Measurements from ENCODE around the gene PRKRIP1. TPM values are rescaled to one million over a fixed set of nuclear protein-coding genes. Genes with fewer than 3 reads are reported as not detected.

Gene PRKRIP1
- total RNA-seq, 1 experiment from 2014 or later = 36.8 TPM

- Mint-ChIP-seq H3K4me1 (ENCODE audit: insufficient read depth, unreplicated experiment) (no peaks in the 10 kb centered on the region), H3K27me3 (ENCODE audit: insufficient read depth, unreplicated experiment) (no peaks in the 10 kb centered on the region), H3K27ac (ENCODE audit: low read depth, unreplicated experiment) (no peak overlapping the region), H3K9me3 (ENCODE audit: unreplicated experiment) (no peaks in the 10 kb centered on the region), H3K4me3 (ENCODE audit: unreplicated experiment) (no peak overlapping the region), H3K36me3 (ENCODE audit: insufficient read depth, unreplicated experiment) (peaks cover 92% of the 10 kb centered on the region)
- no TSS peak for BruUV-seq (replicated peaks)
- intact Hi-C loops (cut with micrococcal nuclease) = no loop called here
- no peak for TF ChIP-seq CTCF (IDR thresholded peaks at IDR 0.05; ENCODE audit: unreplicated experiment)
- ChIA-PET CTCF (interaction anchor here (1.2 kb wide), 1 partner anchor 8 kb away, joined by 4 read pairs; no protein-coding TSS in a partner anchor), POLR2A (interaction anchor here (1.2 kb wide), 1 partner anchor 17 kb away, joined by 3 read pairs; no protein-coding TSS in a partner anchor)
- no peak for DNase-seq (ENCODE audit: unreplicated experiment)
Measured at GRCh38 chr7:102413091-102413490, 16.9 kb downstream of the PRKRIP1 start.

GRCh38 chr7:102413611-102414010 lies 17.4 kb downstream of the PRKRIP1 start:
- Mint-ChIP-seq H3K27me3 (ENCODE audit: insufficient read depth, unreplicated experiment) (no peaks in the 10 kb centered on the region), H3K4me1 (ENCODE audit: insufficient read depth, unreplicated experiment) (no peaks in the 10 kb centered on the region), H3K27ac (ENCODE audit: low read depth, unreplicated experiment) (no peak overlapping the region), H3K4me3 (ENCODE audit: unreplicated experiment) (no peak overlapping the region), H3K9me3 (ENCODE audit: unreplicated experiment) (no peaks in the 10 kb centered on the region), H3K36me3 (ENCODE audit: insufficient read depth, unreplicated experiment) (peaks cover 92% of the 10 kb centered on the region)
- no peak for DNase-seq (ENCODE audit: unreplicated experiment)
- no TSS peak for BruUV-seq (replicated peaks)
- POLR2A ChIA-PET = interaction anchor here (1.2 kb wide), 1 partner anchor 18 kb away, joined by 3 read pairs; no protein-coding TSS in a partner anchor
- no peak for TF ChIP-seq CTCF (IDR thresholded peaks at IDR 0.05; ENCODE audit: unreplicated experiment)
- intact Hi-C loops (cut with micrococcal nuclease) = no loop called here
- CTCF ChIA-PET = no interaction called here

GRCh38 chr7:102415685-102416225 lies 19.6 kb downstream of the PRKRIP1 start:
- BruUV-seq (replicated peaks) = no TSS peak
- CTCF ChIA-PET = interaction anchor here (0.7 to 1.9 kb wide), 3 partner anchors 11 to 143 kb away, joined by 3 to 6 read pairs (median 4); no protein-coding TSS in a partner anchor
- no peak for DNase-seq (ENCODE audit: unreplicated experiment)

GRCh38 chr7:102416406-102416805 lies 20.2 kb downstream of the PRKRIP1 start:
- DNase-seq (ENCODE audit: unreplicated experiment) = no peak
- H3K36me3 Mint-ChIP-seq (ENCODE audit: insufficient read depth, unreplicated experiment) = peaks cover 93% of the 10 kb centered on the region

More at GRCh38 chr7:102415685-102416225, 19.6 kb downstream of the PRKRIP1 start:
- POLR2A ChIA-PET = interaction anchor here (1.1 kb wide), 1 partner anchor 14 kb away, joined by 4 read pairs; no protein-coding TSS in a partner anchor
- no peak overlapping the region for H3K27ac Mint-ChIP-seq (ENCODE audit: low read depth, unreplicated experiment)
- H3K27me3 Mint-ChIP-seq (ENCODE audit: insufficient read depth, unreplicated experiment) = no peaks in the 10 kb centered on the region
- H3K36me3 Mint-ChIP-seq (ENCODE audit: insufficient read depth, unreplicated experiment) = peaks cover 93% of the 10 kb centered on the region
- no peak for TF ChIP-seq CTCF (IDR thresholded peaks at IDR 0.05; ENCODE audit: unreplicated experiment)
- no peaks in the 10 kb centered on the region for H3K9me3 Mint-ChIP-seq (ENCODE audit: unreplicated experiment)
- intact Hi-C loops (cut with micrococcal nuclease) = no loop called here
- H3K4me1 Mint-ChIP-seq (ENCODE audit: insufficient read depth, unreplicated experiment) = no peaks in the 10 kb centered on the region
- no peak overlapping the region for H3K4me3 Mint-ChIP-seq (ENCODE audit: unreplicated experiment)

More at GRCh38 chr7:102416406-102416805, 20.2 kb downstream of the PRKRIP1 start:
- Mint-ChIP-seq H3K27ac (ENCODE audit: low read depth, unreplicated experiment) (no peak overlapping the region), H3K27me3 (ENCODE audit: insufficient read depth, unreplicated experiment) (no peaks in the 10 kb centered on the region), H3K9me3 (ENCODE audit: unreplicated experiment) (no peaks in the 10 kb centered on the region), H3K4me3 (ENCODE audit: unreplicated experiment) (no peak overlapping the region), H3K4me1 (ENCODE audit: insufficient read depth, unreplicated experiment) (no peaks in the 10 kb centered on the region)
- intact Hi-C loops (cut with micrococcal nuclease) = no loop called here
- CTCF ChIA-PET = no interaction called here
- TF ChIP-seq CTCF (IDR thresholded peaks at IDR 0.05; ENCODE audit: unreplicated experiment) = no peak
- POLR2A ChIA-PET = interaction anchor here (0.5 kb wide), 1 partner anchor 24 kb away, joined by 3 read pairs; no protein-coding TSS in a partner anchor
- no TSS peak for BruUV-seq (replicated peaks)
